ENCODE measurements around the gene ACSF3.
A peak's percentile ranks its signal among the peaks of the same experiment; 100 is the strongest.

The ACSF3 gene

DNA sequence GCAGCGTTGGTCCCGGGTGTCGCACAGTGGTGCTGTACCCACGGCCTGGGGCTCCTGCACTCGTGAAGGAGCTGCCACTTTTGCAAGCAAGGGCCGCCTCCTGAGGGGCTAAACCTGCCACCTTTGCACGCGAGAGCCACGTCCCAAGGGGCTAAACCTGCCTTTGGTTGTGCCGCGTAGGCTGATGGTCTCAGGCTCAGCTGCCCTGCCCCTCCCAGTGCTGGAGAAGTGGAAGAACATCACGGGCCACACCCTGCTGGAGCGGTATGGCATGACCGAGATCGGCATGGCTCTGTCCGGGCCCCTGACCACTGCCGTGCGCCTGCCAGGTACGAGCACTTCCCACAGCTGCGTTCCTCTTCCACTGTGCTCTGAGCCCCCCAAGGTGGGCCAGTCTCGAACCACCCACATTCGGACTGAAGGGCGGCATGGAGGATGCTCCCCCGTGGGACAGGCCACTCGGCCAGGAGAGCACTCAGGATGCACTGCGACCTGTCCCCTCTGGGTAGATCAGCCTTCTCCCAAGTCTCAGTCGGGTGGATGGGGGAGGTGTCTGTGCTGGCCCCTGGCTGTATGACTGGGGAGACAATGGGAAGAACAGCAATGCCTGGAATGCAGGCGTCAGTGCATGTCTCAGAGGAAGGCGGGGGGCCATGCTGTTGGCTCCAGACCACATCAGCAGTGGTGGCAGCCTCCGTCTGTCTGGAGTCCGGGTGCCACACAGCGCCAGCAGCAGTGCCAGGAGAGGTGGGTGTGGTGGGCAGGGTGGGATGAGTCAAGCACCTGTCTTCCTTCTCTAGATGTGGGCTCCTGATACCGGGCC, 20.7 kb downstream of the ACSF3 start:
- DNase-seq, result peak; percentile 68

DNA sequence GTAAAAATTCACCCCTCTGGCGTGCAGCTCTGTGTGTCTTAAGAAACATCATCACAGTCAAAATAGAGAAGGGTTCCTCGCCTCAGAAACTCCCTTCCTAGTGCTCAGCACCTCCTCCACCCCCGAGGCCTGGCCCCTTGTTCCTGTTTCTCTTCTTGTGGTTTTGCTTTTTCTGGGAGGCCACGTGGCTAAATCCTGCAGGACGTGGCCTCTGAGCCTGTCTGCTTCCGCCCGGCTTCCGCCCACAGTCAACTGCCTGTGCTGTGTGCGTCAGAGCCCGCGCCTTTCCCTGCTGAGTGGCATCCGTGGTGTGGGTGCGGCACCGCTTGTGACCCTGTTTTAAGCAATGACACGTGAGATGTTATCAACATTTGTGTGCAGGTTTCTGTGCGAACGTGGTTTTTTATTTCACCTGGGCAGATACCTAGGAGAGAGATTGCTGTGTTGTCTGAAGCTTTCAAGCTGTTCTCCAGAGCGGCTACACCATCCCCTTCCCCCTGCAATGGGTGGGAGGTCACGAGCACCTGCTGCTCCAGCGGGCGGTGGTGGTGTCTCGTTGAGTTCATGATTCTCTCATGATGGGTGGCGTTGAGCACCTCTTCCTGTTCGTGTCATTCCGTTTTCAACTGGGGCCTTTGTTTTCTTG, 21.7 kb downstream of the ACSF3 start:
- DNase-seq, result peak; percentile 94

DNA sequence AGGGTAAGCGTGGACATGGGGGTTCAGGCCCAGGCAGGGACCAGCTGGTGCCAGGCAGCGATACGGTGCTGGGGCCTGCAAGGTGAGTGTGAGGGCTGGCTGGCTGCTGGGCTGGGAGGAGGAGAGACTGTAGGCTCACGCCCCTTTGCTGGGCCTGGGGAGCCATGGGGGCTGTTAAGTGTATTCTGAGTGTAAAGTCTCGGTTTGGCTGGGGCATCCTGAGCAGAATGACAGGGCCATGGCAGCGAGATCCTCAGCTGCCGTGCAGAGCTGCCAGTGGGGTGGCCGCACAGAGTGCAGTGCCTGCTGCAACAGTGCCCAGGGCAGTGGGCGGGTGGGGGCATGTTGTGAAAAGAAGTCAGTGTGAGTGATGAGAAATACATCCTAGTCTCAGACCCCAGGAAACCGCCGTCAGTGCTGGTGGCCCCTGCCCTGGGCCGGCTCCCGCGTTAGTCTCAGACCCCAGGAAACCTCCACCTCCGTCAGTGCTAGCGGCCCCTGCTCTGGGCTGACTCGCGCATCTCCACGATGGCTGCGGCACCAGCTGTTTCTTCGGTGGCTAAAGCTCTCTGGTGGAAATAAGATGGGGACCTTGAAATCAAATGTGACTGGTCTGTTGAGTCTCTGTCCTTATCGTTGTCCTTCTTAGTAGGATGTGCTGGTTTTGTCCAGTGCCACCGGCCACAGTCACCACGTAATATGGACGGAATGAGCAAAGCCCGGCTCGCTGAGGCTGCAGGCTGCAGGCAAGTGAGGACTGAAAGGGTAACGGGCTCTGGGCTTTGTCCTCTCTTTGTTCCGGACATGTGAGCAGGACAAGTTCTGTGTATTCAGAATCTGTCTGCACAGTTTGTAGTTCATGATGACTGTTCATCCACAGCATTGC, 22.9 kb downstream of the ACSF3 start:
- no peak for DNase-seq

DNA sequence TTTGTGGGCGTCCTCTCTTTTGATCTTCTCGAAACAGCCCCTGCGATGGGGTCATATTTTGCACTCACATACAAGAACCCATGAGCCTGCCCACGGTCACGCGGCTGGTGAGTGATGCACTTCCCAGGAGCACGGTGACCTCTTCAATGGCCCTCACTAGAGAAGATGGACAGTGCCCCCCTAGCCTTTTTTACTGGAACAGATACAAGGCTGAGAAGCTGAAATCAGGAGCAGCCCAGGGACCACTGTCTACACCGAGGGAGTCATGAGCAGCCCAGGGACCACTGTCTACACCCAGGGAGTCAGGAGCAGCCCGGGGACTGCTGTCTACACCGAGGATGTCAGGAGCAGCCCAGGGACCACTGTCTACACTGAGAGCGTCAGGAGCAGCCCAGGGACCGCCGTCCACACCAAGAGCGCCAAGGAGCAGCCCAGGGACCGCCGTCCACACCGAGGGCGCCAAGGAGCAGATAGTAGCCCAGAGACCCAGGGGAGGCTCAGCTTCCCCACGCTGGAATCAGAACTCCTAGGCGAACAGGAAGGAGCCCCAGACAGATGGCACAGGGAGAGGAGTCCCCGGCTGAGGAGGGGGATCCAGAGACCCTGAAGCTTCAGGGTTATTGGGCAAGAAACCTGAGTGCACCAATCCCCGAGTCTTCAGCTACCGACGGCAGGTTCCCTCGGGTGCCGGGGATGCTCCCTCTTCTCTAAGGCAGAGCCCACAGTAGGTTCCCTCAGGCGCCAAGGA, 23.7 kb downstream of the ACSF3 start:
- no peak for DNase-seq

DNA sequence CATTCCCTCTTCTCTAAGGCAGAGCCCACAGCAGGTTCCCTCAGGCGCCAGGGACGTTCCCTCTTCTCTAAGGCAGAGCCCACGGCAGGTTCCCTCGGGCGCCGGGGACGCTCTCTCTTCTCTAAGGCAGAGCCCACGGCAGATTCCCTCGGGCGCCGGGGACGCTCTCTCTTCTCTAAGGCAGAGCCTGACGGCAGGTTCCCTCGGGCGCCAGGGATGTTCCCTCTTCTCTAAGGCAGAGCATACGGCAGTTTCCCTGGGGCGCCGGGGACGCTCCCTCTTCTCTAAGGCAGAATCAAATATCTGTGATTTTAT, 24.3 kb downstream of the ACSF3 start:
- DNase-seq, result no peak

DNA sequence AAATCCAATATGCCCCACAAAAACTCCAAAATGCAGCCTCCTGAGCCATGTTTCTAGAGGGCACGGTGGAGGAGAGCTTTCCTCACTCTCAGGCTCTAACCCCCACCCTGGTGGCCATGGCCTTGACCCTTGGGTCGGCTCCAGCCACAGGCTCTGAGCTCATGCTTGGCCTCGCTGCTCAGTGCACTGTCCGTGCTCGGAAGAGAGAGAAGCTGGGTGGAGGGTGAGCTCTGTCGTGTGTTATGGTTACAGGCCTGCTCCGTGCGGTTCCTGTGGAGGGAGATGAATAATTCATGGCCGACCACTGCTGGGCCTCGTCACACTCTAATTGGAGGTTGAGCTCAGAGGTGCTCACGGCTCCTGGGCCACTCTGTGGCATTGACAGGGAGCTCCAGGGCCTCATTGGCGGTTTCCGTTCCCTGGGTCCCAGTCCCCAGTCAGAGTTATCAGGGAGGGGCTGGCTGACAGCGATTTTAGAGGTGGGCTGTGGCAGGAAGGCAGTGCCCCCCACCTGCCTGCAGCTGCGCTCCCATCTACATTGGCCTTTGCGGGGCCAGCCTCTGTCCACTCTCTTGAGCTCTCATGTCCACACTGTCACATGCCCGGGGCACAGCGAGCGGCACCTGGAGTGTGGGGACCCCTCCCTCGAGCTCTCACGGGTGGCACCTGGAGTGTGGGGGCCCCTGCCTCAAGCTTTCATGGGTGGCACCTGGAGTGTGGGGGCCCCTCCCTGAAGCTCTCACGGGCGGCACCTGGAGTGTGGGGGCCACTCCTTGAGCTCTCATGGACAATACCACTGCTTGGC, 24.9 kb downstream of the ACSF3 start:
- no peak for DNase-seq

DNA sequence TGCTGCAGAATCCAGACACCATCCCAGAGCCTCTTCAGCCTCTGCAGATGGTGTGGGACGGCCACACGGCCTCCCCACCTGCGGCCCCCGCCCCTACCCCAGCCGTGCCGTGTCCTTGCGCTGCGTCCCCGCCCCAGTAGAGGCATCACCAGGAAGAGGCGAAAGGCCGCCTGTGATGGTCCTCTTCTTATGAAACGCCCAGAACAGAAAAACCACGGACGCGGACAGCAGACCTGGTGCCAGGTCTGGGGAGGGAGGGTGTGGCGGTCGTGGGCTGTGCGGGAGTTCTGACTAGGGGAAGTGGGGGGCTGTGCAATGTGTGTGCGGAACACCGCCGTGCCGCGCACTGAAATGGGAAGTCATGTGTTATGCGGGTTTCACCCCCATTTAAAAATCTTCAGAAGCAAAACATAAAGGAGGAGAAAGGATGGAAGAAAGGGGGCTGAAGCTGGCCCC, 25.5 kb downstream of the ACSF3 start:
- DNase-seq, result no peak

DNA sequence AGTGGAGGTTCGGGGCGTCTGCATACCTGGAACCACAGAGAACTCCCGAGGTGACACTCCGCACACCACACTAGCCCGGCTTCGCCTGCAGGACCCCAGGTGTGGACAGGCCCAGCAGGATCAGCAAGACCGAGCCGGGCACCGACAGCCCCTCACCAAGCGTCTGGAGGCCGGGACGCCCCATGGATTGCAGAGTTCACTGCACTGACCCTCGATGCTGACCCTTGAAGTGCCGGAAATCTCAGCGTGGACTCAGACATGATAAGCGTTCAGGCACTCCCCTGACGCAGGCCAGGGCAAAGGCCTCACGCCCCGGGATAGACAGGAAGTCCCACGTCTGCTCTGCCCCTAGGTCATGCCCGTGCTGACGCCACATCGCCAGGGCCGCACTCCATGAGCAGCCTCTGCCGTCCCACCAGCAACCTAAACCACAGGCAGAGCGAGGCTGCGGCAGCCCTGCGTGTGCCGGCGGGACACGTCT, 26.0 kb downstream of the ACSF3 start:
- DNase-seq, result no peak

DNA sequence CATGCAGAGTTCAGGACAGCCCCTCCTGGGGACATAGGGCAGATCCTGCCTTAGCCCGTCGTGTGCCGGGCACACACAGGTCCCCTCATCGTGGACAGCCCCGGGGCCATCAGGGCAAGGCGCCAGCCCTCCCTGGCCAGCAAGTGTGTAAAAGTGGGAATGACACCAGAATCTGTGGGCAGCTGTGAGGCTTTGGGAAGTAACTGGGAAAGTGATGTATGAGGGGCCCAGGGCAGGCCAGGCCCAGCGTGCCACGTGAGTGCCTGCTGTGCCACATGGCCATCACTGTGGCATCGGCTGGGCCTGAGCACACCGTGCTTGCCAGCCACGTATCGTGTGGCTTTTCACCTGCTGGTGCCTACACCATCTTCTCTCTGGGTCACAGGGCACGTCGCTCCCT, 26.6 kb downstream of the ACSF3 start:
- DNase-seq, result no peak

DNA sequence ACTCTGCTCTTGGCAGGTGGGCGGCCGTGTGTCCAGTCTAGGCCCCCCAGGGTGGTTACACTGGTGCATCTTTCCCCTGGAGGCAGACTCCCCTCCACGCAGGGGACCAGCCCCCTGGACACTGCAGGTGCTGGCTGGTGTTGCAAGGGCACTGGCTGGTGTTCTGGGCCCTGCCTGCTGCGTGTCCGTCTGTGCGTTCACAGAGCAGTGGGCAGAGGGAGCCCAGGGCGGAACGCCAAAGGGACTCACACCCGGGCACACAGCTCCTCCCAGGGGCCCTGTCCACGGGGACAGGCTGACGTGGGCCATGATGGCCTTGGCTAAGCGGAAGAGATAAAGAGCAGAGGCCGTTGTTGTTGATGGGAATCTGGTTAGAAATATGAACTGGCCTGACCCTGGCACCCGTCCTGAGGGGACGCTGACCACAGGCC, 27.3 kb downstream of the ACSF3 start:
- no peak for DNase-seq

DNA sequence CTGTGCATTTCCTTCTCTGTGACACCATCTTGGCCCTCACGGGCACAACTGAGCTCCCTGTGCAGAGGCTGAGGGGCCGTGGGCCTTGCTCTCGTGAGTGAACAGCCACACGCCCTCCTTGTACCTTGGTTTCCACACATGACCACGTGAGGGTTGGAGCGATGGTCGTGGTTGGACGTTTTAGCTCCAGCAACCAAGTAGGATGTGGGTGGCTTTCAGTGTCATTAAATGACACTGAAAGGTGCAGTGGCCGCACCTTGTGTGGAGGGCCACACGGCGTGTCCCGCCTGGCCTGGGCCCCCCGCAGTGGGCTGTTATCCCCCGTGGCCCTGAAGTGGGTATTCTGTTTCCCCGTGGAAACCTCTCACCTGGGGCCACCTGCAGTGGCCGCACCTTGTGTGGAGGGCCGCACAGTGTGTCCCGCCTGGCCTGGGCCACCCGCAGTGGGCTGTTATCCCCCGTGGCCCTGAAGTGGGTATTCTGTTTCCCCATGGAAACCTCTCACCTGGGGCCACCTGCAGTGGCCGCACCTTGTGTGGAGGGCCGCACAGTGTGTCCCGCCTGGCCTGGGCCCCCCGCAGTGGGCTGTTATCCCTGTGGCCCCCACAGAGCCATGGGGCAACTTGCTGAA, 28.2 kb downstream of the ACSF3 start:
- DNase-seq, result no peak

DNA sequence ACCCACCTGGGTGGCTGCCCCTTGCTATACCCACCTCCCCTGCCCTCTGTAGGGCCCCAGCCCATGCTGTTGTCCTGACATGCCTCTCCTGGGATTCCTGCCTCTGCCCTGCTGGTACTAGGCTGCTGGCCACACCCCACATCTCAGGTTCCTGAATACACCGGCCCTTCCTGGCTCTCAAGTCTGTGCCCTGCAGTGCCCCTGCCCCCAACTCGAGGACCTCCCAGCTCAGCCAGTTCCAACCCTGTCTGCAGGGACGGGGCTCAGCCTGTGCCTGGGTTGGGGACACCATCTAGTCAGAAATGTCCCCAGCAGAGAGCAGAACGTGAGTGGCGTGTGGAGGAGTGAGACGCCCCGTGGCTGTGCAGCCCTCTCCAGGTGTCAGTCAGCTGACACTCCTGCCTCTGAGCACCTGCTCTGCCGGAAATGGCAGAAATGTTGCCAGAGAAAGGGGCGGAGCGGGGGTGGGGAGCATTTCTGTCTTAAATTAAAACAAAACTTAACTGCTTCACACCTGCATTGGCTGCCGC, 28.7 kb downstream of the ACSF3 start:
- DNase-seq, result peak; percentile 87

DNA sequence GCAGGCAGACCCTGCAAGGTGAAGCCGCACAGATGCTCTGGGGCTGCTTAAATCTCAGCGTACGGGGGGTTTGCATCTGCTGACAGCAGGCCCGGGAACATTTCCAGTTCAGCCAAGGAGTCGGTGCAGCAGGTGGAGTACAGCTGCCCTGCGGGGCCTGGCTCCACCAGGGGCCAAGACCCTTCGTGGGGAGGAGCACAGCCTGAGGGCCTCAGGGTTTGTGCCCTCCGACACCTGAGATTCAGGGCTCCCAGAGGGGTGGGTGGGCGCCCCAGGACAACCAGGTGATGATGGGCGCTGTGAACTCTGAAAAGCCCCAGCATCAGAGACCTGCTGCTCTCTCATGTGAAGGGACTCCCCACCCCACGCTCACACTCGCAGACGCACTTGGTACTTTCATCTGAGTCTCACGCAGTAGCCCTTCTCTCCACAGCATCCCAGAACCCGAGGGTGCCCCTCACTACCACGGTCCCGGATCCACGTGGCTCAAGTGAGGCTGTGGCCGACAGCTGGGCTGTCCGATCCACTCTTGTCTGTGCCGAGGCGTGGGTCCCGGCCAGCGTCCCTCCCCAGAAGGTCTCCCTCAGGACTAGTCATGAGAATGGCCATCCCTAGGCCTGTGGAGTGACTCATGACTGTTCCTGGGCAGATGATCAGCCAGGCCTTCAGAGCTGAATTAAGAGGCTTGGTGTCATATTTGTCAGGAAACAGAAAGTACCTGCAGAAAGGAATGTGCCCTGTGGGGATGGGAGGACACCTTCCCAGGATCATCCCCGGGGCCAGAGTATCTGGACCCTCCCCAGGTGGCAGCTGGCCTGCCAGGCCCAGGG, 29.6 kb downstream of the ACSF3 start:
- no peak for DNase-seq

DNA sequence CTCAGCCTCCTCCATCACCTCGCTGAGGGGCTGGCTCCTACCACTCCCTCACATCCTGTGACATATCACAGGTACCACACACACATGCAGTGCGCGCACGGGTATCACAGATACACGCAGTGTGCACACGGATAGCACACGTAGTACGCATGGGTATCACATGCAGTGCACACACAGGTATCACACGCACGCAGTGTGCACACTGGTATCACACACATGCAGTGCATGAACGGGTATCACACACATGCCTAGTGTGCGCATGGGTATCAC, 30.1 kb downstream of the ACSF3 start:
- DNase-seq, result no peak

DNA sequence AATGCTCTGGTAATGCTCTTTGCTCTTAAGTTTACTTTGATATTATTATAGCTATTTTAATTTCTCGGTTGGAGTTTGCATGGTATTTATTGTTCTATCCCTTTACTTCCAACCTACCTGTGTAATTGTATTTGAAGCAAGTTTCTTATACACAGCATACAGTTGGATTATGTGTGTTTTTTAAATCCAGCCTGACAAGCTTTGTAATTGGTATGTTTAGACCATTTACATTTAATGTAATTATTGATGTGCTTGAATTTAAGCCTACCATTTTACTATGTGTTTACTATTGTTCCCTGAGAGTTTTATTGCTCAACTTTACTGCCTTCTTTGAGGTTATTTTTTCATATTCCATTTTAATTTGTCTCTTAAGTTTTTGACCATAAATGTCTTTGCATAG, 35.7 kb downstream of the ACSF3 start:
- no peak for DNase-seq

DNA sequence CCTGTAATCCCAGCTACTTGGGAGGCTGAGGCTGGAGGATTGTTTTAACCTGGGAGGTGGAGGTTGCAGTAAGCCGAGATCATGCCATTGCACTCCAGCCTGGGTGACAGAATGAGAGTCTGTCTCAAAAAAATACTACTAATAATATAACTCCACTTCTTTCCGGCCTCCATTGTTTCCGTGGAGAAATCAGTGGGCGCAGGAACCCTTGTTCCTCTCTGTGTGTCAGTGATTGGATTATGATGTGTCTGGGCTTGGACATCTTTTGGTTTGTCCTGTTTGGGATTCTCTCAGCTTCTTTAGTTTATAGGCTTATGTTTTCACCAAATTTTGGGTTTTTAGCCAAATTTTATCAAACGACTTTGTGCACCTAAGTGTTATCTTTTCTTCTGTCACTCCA, 36.8 kb downstream of the ACSF3 start:
- DNase-seq, result no peak

DNA sequence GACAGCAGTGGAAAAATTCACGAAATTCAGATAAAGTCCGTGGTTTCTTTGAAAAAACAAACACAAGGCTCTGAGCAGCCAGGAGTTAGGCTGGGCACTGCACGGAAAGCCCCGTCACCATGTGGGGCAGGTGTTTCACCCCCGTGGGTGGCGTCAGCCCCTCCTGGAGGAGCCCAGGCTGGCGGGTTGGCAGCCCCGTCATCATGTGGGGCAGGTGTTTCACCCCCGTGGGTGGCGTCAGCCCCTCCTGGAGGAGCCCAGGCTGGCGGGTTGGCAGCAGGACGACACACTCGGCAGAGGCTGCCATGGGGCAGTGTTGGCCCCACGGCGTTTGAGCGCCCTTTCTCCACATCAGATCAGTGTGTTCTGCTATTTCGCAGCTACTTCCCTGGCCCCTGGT, 38.1 kb downstream of the ACSF3 start:
- no peak for DNase-seq

DNA sequence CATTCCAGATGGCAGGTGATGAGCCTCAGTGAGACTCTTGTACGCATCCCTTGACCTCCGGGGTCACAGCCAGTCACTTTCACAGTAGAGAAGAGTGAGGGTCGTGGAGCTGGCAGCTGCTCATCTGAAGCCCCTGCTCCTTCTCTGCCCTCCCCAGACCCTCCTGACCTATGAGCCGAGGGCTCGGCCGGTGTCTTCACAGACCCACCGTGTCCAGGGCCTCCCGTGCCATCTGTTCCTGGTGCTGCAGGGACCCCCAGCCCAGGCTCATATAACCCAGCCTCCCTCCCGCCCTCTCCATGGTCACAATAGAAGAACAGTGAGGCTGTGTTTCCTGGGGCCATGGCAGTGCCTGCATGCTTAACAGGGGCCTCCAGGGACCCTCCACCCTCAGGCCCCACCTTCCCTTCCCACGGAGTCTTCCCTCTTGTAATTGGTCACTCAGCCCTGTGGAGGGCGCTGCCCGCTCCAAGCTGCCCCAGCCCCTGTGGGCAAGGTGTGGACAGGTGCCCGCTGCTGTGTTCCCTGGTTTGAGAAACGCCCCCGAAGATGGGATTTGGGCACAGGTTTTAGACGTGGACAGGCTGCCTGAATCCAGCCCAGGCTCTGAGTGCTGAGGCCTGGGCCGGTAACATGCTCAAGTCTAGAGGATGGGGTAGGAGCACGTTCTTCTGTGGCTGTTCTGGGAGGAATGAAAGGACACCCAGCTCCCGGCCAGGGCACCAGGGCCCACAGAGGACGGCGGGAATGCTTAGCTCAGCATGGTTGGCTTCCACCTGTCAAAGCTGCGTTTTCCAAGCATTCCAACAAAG, 38.7 kb downstream of the ACSF3 start:
- DNase-seq, result no peak

DNA sequence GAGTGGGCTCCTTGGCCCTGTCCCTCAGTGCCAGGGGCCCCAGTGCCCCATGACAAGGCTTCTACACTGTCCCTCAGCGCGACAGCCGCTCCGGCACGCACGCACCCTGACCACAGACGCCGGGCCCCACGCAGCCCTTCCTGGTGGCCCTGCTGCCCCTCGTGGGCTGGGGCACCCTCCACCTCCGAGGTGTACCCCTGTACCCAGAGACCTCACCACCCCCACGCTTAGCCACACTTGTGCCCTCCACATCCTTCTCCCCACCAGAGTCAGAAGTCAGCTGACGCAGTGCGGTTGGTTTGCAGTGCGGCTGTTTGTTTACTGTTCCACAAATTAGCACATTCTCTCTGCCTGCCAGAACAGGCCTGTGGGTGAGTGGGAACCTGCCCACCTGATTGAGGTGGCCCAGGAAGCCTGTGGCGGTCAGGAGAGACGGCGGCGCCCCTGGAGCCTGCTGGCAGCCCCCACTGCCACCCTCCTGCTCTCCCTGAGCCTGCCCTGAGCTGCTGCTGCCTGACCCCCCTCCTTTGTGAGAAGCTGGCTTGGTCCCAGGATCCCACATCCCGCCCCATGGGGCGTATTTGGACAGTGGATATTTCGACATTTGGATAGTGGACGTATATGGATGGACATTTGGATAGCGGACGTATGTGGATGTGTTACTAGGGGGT, 39.9 kb downstream of the ACSF3 start:
- DNase-seq, result no peak
